LNCaP clone FGC (cell line): ENCODE measurements around the gene CATSPER1.
A peak's percentile ranks its signal among the peaks of the same experiment; 100 is the strongest.

Experiments
- DNase-seq: peaks from one replicate; pipeline ENCODE4 v3.0.0-alpha.2; 2011; ENCODE audit warnings: low read depth
- H3K4me3 ChIP-seq: 2 replicates; pipeline ENCODE4 v1.5.1; 2011; ENCODE audit warnings: mild to moderate bottlenecking, low read depth, low read length, control low read depth
- CTCF ChIP-seq: IDR thresholded peaks from 2 replicates; pipeline ENCODE4 v1.5.1; 2012; ENCODE audit warnings: mild to moderate bottlenecking; ENCODE audit not compliant: control insufficient read depth, insufficient read depth; ENCODE audit errors: extremely low read depth

Gene CATSPER1

GRCh38 chr11:66026017-66026529 lies at the start of gene CATSPER1:
CATSPER1 (minus strand) TSS chr11:66026479; CDS start chr11:66026379, 100 bp downstream.
- DNase-seq = no peak
- no peak for TF ChIP-seq CTCF
- no peak within 1 kb of the TSS for H3K4me3 ChIP-seq

- TF ChIP-seq CTCF = no peak
- DNase-seq = no peak
- no peak overlapping the region for H3K4me3 ChIP-seq
These were observed 49.0 kb upstream of the CATSPER1 start for GRCh38 chr11:66075273-66075672.

- no peak for DNase-seq
- no peak for TF ChIP-seq CTCF
- H3K4me3 ChIP-seq = no peak overlapping the region
These were observed 47.4 kb upstream of the CATSPER1 start for GRCh38 chr11:66073669-66074068.

GRCh38 chr11:66072518-66072917 lies 46.2 kb upstream of the CATSPER1 start:
- no peak for TF ChIP-seq CTCF
- DNase-seq = no peak
- H3K4me3 ChIP-seq = no peak overlapping the region

- H3K4me3 ChIP-seq = no peak overlapping the region; the same call in 1 of the 2 replicates
- DNase-seq = no peak
- no peak for TF ChIP-seq CTCF
These were observed 45.8 kb upstream of the CATSPER1 start for GRCh38 chr11:66072081-66072480.

GRCh38 chr11:66071381-66071801 lies 45.1 kb upstream of the CATSPER1 start:
- no peak for TF ChIP-seq CTCF
- peak overlapping the region; percentile 57 for H3K4me3 ChIP-seq
- no peak for DNase-seq

GRCh38 chr11:66070604-66071380 lies 44.5 kb upstream of the CATSPER1 start:
- TF ChIP-seq CTCF = no peak
- peak overlapping the region; percentile 57 for H3K4me3 ChIP-seq
- DNase-seq = no peak
